ENCODE measurements around the gene INPP5A. TPM values are rescaled to one million over a fixed set of nuclear protein-coding genes. Genes with fewer than 3 reads are reported as not detected.

INPP5A gene
- total and polyA plus RNA-seq, 10 of the 15 experiments (the other 5 are each of a cell fraction or from before 2014, with no cell fraction given), result 0.52 to 15.0 (median 6.3) TPM

DNA sequence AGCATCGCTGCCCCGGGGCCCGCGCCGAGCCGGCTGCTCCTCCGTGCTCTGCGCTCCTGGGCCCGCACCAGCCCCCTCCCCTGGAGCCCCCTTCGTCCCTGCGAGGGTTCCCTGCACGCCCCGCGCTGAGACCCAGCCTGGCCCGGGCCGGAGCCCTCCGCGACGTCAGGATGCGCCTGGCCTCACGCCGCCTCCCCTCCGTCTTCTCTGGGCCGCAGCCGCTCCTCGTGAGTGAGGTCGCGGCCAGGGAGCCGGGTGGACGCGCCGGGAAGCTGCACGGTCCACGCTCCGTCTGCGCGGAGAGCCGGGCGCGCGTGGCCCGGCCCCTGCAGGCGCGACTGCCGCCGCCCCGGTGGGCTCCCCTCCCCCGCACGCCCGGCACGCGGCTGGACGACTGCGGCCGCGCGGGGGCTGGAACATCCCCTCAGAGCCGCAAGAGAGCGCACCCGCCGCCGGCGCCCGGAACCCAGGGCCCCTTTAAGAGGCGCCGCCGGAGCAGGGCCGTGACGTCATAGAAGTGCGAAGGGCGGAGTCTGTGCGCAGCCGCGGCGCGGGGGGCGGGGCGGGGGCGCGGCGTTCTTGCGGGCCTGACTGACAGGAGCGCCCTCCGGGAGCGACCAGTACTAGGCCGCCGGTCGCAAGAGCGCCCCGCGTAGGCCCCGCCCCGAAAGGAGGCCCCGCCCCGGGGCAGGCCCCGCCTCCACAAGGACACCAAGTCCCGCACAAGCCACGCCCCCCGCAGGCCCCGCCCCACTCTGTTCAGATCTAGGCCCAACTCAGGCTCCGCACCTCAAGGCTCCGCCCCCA lies 507 bp upstream of the INPP5A start (continued):
- TF ChIP-seq, protein P1, sequence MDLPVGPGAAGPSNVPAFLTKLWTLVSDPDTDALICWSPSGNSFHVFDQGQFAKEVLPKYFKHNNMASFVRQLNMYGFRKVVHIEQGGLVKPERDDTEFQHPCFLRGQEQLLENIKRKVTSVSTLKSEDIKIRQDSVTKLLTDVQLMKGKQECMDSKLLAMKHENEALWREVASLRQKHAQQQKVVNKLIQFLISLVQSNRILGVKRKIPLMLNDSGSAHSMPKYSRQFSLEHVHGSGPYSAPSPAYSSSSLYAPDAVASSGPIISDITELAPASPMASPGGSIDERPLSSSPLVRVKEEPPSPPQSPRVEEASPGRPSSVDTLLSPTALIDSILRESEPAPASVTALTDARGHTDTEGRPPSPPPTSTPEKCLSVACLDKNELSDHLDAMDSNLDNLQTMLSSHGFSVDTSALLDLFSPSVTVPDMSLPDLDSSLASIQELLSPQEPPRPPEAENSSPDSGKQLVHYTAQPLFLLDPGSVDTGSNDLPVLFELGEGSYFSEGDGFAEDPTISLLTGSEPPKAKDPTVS (IDR thresholded peaks at IDR 0.05; ENCODE audit: low read depth, low read length), result no peak
- TF ChIP-seq MEF2B (IDR thresholded peaks at IDR 0.05; ENCODE audit: partially characterized antibody, poor library complexity, severe bottlenecking) (no peak), ZNF622 (IDR thresholded peaks at IDR 0.05) (no peak), HDGF (IDR thresholded peaks at IDR 0.05) (0 out of 2 replicates have a peak, but pooled peaks have one; percentile 35), BHLHE40 (IDR thresholded peaks at IDR 0.05; ENCODE audit: borderline replicate concordance in 1 of 2, low read depth in 2 of 2, low read length in 1 of 2) (peak; percentile 85 to 94), NR2F1 (conservative IDR thresholded peaks at IDR 0.05) (peak; percentile 72), NRF1 (conservative IDR thresholded peaks at IDR 0.05; ENCODE audit: low read depth, low read length) (peak; percentile 49), MXI1 (IDR thresholded peaks at IDR 0.05; ENCODE audit: low read depth, low read length) (peak; percentile 40; the same call in 1 of the 2 replicates), ETV6 (conservative IDR thresholded peaks at IDR 0.05 in 1 of 2, IDR thresholded peaks at IDR 0.05 in 1 of 2; ENCODE audit: borderline replicate concordance in 1 of 2, low read depth in 1 of 2) (no peak), CHD4 (IDR thresholded peaks at IDR 0.05) (no peak), STAT1 (conservative IDR thresholded peaks at IDR 0.05) (peak; percentile 89), RFX5 (IDR thresholded peaks at IDR 0.05; ENCODE audit: low read depth, low read length) (no peak; the same call in 1 of the 2 replicates), IKZF1 (conservative IDR thresholded peaks at IDR 0.05) (peak; percentile 90), YBX1 (IDR thresholded peaks at IDR 0.05) (no peak), TAF1 (IDR thresholded peaks at IDR 0.05; ENCODE audit: borderline replicate concordance, low read depth, low read length) (no peak), SMARCA5 (IDR thresholded peaks at IDR 0.05) (peak; percentile 89; the same call in 1 of the 2 replicates), EP300 (IDR thresholded peaks at IDR 0.05; ENCODE audit: borderline replicate concordance in 1 of 2, control insufficient read depth in 1 of 2, low read depth in 2 of 2, low read length in 2 of 2) (no peak)
- TF ChIP-seq, protein P2, sequence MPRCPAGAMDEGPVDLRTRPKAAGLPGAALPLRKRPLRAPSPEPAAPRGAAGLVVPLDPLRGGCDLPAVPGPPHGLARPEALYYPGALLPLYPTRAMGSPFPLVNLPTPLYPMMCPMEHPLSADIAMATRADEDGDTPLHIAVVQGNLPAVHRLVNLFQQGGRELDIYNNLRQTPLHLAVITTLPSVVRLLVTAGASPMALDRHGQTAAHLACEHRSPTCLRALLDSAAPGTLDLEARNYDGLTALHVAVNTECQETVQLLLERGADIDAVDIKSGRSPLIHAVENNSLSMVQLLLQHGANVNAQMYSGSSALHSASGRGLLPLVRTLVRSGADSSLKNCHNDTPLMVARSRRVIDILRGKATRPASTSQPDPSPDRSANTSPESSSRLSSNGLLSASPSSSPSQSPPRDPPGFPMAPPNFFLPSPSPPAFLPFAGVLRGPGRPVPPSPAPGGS (IDR thresholded peaks at IDR 0.05; ENCODE audit: borderline replicate concordance, insufficient read depth, low read depth, low read length, poor library complexity, severe bottlenecking), result peak; percentile 16

Data from GM12878 (cell line).